Measurements from ENCODE around the gene HCRTR1. TPM values are rescaled to one million over a fixed set of nuclear protein-coding genes. Genes with fewer than 3 reads are reported as not detected.

Gene HCRTR1
- total RNA-seq, 1 donor from 2014 or later: 0.73 TPM

DNA sequence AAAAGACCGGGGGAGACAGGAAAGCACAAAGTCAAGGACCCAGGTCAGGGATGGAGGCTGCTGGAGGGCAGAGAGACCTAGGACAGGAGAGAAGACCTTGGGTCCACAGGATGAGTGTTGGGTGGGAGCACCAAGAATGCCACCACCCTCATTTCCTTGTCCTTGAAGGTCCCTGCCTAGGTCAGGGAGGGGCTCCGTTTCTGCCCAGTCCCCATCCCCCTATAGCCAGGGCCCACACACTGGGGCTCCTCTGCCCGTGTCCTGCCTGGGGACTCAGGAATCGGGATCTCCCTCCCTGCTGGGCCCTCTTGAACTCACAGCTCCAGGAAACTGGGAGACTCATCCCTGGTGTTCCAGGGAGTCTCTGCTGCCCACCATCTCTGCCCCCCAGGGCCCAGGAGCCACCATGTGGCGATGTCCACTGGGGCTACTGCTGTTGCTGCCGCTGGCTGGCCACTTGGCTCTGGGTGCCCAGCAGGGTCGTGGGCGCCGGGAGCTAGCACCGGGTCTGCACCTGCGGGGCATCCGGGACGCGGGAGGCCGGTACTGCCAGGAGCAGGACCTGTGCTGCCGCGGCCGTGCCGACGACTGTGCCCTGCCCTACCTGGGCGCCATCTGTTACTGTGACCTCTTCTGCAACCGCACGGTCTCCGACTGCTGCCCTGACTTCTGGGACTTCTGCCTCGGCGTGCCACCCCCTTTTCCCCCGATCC, 40.6 kb upstream of the HCRTR1 start:
- Mint-ChIP-seq H3K27ac (ENCODE audit: unreplicated experiment) (no peak overlapping the region), H3K4me1 (ENCODE audit: unreplicated experiment) (peaks cover 37% of the 10 kb centered on the region), H3K27me3 (ENCODE audit: unreplicated experiment) (no peaks in the 10 kb centered on the region), H3K36me3 (ENCODE audit: unreplicated experiment) (no peaks in the 10 kb centered on the region), H3K4me3 (ENCODE audit: unreplicated experiment) (peak overlapping the region; percentile 52), H3K9me3 (ENCODE audit: unreplicated experiment) (no peaks in the 10 kb centered on the region)
- peak; percentile 78 for DNase-seq (ENCODE audit: extremely low spot score, unreplicated experiment)
- TF ChIP-seq, protein P1, sequence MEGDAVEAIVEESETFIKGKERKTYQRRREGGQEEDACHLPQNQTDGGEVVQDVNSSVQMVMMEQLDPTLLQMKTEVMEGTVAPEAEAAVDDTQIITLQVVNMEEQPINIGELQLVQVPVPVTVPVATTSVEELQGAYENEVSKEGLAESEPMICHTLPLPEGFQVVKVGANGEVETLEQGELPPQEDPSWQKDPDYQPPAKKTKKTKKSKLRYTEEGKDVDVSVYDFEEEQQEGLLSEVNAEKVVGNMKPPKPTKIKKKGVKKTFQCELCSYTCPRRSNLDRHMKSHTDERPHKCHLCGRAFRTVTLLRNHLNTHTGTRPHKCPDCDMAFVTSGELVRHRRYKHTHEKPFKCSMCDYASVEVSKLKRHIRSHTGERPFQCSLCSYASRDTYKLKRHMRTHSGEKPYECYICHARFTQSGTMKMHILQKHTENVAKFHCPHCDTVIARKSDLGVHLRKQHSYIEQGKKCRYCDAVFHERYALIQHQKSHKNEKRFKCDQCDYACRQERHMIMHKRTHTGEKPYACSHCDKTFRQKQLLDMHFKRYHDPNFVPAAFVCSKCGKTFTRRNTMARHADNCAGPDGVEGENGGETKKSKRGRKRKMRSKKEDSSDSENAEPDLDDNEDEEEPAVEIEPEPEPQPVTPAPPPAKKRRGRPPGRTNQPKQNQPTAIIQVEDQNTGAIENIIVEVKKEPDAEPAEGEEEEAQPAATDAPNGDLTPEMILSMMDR (IDR thresholded peaks at IDR 0.05): no peak

DNA sequence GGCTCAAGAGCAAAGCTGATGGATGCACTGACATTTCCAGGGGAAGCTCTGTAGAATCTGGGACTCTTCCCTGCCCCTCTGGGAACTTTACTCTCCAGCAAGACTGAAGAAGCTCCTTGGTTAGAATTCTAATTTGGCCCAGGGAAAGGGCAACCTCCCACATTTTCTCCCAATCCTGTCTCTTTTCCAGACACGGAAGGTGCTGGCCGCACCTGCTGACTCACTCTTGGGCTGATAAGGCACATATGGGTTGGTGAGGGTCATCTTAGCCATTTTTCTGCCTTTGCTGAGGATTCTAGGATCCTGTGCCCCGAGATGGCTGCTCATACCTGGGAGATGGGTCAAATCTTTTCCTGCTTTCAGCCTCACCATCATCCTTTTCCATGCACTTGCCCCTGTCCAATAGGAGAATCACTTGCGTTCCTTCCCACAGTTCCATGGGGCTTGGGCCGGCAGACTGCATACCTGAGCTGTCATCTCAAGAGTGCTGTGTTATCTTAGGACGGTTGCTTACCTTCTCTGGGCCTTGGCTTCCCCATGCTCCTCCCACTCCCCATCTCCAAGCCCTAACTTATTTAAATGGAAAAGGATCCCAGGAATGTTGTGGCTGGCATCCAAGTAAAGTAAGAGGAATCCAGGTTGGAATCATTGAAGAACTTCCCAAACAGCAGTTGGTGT, 39.8 kb upstream of the HCRTR1 start:
- H3K36me3 Mint-ChIP-seq (ENCODE audit: unreplicated experiment): no peaks in the 10 kb centered on the region
- H3K27me3 Mint-ChIP-seq (ENCODE audit: unreplicated experiment): no peaks in the 10 kb centered on the region
- peak; percentile 46 for DNase-seq (ENCODE audit: extremely low spot score, unreplicated experiment)
- no peaks in the 10 kb centered on the region for H3K9me3 Mint-ChIP-seq (ENCODE audit: unreplicated experiment)
- no peak overlapping the region for H3K4me3 Mint-ChIP-seq (ENCODE audit: unreplicated experiment)
- H3K27ac Mint-ChIP-seq (ENCODE audit: unreplicated experiment): no peak overlapping the region
- TF ChIP-seq, protein P1 (IDR thresholded peaks at IDR 0.05): no peak
- H3K4me1 Mint-ChIP-seq (ENCODE audit: unreplicated experiment): peaks cover 42% of the 10 kb centered on the region

DNA sequence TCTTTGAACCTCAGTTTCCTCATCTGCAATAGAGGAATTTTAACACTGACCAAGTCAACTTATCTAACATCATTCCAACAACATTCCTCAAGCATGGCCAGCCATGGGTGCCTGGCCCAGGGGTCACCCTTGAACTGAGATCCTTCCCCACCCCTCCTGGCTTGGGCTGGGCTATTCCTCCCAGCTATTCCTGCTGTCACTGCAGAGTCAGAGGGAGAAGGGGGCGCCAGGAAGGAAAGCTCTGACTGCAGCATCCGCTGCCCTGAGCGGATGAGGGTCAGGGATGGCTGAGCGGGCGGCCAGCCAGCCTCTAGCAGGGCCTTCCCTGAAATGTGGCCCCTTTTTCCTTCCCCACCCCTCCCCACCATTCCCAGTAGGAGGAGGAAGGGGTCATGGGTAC, 38.1 kb upstream of the HCRTR1 start:
- H3K36me3 Mint-ChIP-seq (ENCODE audit: unreplicated experiment): no peaks in the 10 kb centered on the region
- H3K4me3 Mint-ChIP-seq (ENCODE audit: unreplicated experiment): no peak overlapping the region
- DNase-seq (ENCODE audit: extremely low spot score, unreplicated experiment): peak; percentile 71
- no peaks in the 10 kb centered on the region for H3K27me3 Mint-ChIP-seq (ENCODE audit: unreplicated experiment)
- H3K4me1 Mint-ChIP-seq (ENCODE audit: unreplicated experiment): peaks cover 44% of the 10 kb centered on the region
- H3K9me3 Mint-ChIP-seq (ENCODE audit: unreplicated experiment): no peaks in the 10 kb centered on the region
- TF ChIP-seq, protein P1 (IDR thresholded peaks at IDR 0.05): no peak
- H3K27ac Mint-ChIP-seq (ENCODE audit: unreplicated experiment): no peak overlapping the region

DNA sequence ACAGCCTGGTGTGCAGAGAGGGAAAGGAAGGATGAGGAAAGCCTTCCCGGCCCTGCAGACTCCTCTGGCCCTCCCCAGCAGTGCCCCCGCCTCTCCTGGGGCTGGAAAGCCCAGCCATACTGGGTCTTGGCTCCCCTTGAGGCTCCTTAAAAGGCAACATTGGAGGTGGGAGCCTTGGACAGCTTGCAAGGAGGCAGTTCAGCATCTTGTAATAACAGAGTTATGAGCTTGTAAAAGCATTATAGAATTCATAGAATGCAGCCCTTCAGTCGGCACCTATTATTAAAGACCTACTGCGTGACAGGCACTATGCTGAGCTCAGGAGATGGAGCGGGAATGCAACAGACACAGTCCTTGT, 37.0 kb upstream of the HCRTR1 start:
- no peaks in the 10 kb centered on the region for H3K9me3 Mint-ChIP-seq (ENCODE audit: unreplicated experiment)
- TF ChIP-seq, protein P1 (IDR thresholded peaks at IDR 0.05): no peak
- no peaks in the 10 kb centered on the region for H3K27me3 Mint-ChIP-seq (ENCODE audit: unreplicated experiment)
- H3K4me1 Mint-ChIP-seq (ENCODE audit: unreplicated experiment): peaks cover 36% of the 10 kb centered on the region
- peak overlapping the region; percentile 74 for H3K27ac Mint-ChIP-seq (ENCODE audit: unreplicated experiment)
- no peak for DNase-seq (ENCODE audit: extremely low spot score, unreplicated experiment)
- H3K36me3 Mint-ChIP-seq (ENCODE audit: unreplicated experiment): no peaks in the 10 kb centered on the region
- no peak overlapping the region for H3K4me3 Mint-ChIP-seq (ENCODE audit: unreplicated experiment)

DNA sequence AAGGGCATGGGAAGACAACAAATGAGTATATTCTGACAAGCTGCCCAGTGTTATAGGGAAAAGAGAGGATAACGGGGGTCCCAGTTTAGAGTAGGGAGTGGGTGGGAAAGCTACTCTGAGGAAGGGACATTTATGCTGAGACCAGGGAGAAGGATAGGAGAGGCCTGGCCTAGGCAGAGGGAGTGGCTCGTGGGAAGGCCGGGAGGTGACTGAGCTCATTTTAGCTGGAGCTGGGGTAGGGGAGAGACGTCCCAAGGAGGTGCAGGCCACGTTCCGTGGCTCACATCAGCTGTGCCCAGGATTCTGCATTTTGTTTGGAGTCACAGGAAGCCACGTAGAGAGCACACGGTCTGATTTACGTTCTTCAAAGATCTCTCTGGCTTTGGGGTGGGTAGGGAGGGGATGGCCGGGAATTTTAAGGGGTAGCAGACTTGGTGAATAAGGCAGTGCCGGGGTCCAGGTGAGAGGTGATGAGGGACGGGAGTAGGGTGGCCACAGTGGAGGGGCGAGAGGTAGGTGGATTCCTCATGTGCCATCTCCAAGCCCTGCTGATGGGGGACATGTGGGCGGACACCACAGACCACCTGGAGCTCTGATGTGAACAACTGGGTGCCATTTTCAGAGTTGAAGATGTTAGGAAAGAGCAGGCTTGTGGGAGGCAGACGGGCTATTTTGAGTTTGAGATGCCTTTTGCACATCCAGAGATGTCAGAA, 36.4 kb upstream of the HCRTR1 start:
- peaks cover 32% of the 10 kb centered on the region for H3K4me1 Mint-ChIP-seq (ENCODE audit: unreplicated experiment)

More for the DNA sequence above, 36.4 kb upstream of the HCRTR1 start:
- Mint-ChIP-seq H3K9me3 (ENCODE audit: unreplicated experiment) (no peaks in the 10 kb centered on the region), H3K4me3 (ENCODE audit: unreplicated experiment) (no peak overlapping the region), H3K27ac (ENCODE audit: unreplicated experiment) (peak overlapping the region; percentile 47), H3K27me3 (ENCODE audit: unreplicated experiment) (no peaks in the 10 kb centered on the region), H3K36me3 (ENCODE audit: unreplicated experiment) (no peaks in the 10 kb centered on the region)
- DNase-seq (ENCODE audit: extremely low spot score, unreplicated experiment): peak; percentile 60
- TF ChIP-seq, protein P1 (IDR thresholded peaks at IDR 0.05): no peak
